Fibroblast of villous mesenchyme (primary cell): ENCODE measurements around the gene GTF3C4. TPM values are rescaled to one million over a fixed set of nuclear protein-coding genes. Genes with fewer than 3 reads are reported as not detected.

Experiments
- DNase-seq: peaks from one replicate; pipeline ENCODE4 v3.0.0-alpha.2; 2010; ENCODE audit warnings: low read depth
- H3K4me3 ChIP-seq: 2 replicates; pipeline ENCODE4 v1.5.1; 2011; ENCODE audit warnings: low read depth, mild to moderate bottlenecking, low read length
- total RNA-seq: library from RNA; depleted of rRNA; stranded (reverse); fragments of >200 nt; gene quantifications from 2 replicates; pipeline ENCODE4 v1.2.3, GENCODE V29; 2012
- TF ChIP-seq, protein P1 (sequence below): IDR thresholded peaks from 2 replicates; pipeline ENCODE4 v1.5.1; 2012; ENCODE audit warnings: low read depth, mild to moderate bottlenecking, low read length; ENCODE audit not compliant: insufficient read depth

GTF3C4 gene
- total RNA-seq, 1 donor, result 22.9 TPM

- TF ChIP-seq, protein P1, sequence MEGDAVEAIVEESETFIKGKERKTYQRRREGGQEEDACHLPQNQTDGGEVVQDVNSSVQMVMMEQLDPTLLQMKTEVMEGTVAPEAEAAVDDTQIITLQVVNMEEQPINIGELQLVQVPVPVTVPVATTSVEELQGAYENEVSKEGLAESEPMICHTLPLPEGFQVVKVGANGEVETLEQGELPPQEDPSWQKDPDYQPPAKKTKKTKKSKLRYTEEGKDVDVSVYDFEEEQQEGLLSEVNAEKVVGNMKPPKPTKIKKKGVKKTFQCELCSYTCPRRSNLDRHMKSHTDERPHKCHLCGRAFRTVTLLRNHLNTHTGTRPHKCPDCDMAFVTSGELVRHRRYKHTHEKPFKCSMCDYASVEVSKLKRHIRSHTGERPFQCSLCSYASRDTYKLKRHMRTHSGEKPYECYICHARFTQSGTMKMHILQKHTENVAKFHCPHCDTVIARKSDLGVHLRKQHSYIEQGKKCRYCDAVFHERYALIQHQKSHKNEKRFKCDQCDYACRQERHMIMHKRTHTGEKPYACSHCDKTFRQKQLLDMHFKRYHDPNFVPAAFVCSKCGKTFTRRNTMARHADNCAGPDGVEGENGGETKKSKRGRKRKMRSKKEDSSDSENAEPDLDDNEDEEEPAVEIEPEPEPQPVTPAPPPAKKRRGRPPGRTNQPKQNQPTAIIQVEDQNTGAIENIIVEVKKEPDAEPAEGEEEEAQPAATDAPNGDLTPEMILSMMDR, result no peak
- DNase-seq, result no peak
- H3K4me3 ChIP-seq, result no peak overlapping the region
These were observed 39.5 kb upstream of the GTF3C4 start for GRCh38 chr9:132630811-132631210.

GRCh38 chr9:132631280-132631679 is 39.0 kb upstream of the GTF3C4 start:
- peak; percentile 31 for DNase-seq
- TF ChIP-seq, protein P1, result no peak
- H3K4me3 ChIP-seq, result no peak overlapping the region

DNA sequence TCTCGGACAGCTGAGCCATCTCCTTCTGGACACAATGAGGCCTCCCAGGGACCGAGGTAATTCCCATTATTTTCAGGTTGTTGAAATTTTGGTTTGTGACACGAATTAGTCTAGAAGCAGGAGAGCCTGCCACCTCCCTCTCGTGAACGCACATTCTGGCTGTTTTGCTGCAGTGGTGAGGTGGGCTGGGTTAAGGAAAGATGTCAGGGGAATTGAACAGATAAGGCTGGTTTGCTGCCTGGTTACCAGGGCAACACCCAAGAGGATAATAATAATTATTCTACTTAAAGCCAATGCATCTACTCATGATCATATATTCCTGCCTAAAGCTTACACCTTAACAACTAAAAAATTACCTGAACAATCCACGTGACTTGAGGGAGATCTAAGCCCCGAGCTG is 38.6 kb upstream of the GTF3C4 start:
- TF ChIP-seq, protein P1, result no peak

GRCh38 chr9:132632413-132633129 is 37.7 kb upstream of the GTF3C4 start:
- TF ChIP-seq, protein P1, result no peak
- H3K4me3 ChIP-seq, result no peak overlapping the region
- DNase-seq, result no peak

More for the DNA sequence above, 38.6 kb upstream of the GTF3C4 start:
- H3K4me3 ChIP-seq, result no peak overlapping the region
- DNase-seq, result no peak

GRCh38 chr9:132634327-132634726 is 35.9 kb upstream of the GTF3C4 start:
- no peak overlapping the region for H3K4me3 ChIP-seq
- TF ChIP-seq, protein P1, result no peak

GRCh38 chr9:132637351-132637750 is 32.9 kb upstream of the GTF3C4 start:
- no peak for DNase-seq
- TF ChIP-seq, protein P1, result no peak
- H3K4me3 ChIP-seq, result no peak overlapping the region

More at GRCh38 chr9:132634327-132634726, 35.9 kb upstream of the GTF3C4 start:
- no peak for DNase-seq

DNA sequence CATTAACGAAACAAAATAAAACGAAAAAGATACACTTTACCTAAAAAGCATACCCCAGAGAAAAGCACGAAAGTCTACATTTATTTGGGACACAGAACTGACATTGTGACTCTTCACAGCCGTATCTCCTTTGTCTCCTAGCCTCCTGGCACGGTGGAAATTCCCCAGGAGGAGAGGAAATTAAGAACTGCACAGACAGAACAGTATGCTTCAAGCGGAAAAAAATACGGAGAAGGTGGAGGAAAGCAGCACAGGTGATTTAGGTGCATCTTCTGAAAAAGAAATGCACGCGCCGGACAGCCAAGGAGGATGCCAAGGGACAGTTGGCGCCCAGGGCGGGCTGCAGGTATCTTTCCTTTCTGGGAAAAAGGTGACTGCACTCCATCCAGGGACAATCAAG is 32.5 kb upstream of the GTF3C4 start:
- TF ChIP-seq, protein P1, result no peak
- H3K4me3 ChIP-seq, result no peak overlapping the region
- DNase-seq, result no peak
